Activated CD4-positive, alpha-beta T cell treated with anti-CD3 and anti-CD28 coated beads for 1 hour (primary cell): ENCODE data around the gene VN1R2.
A peak's percentile ranks its signal among the peaks of the same experiment; 100 is the strongest.
"Not testable (repeated sequence)": the region's sequence is repeated elsewhere in the genome, so short reads cannot be mapped to it uniquely, and the experiment has no call there.

Source experiments
- DNase-seq: peaks from one replicate; pipeline ENCODE4 v3.0.0-alpha.2; 2020

Gene VN1R2, protein sequence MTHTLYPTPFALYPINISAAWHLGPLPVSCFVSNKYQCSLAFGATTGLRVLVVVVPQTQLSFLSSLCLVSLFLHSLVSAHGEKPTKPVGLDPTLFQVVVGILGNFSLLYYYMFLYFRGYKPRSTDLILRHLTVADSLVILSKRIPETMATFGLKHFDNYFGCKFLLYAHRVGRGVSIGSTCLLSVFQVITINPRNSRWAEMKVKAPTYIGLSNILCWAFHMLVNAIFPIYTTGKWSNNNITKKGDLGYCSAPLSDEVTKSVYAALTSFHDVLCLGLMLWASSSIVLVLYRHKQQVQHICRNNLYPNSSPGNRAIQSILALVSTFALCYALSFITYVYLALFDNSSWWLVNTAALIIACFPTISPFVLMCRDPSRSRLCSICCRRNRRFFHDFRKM

DNA sequence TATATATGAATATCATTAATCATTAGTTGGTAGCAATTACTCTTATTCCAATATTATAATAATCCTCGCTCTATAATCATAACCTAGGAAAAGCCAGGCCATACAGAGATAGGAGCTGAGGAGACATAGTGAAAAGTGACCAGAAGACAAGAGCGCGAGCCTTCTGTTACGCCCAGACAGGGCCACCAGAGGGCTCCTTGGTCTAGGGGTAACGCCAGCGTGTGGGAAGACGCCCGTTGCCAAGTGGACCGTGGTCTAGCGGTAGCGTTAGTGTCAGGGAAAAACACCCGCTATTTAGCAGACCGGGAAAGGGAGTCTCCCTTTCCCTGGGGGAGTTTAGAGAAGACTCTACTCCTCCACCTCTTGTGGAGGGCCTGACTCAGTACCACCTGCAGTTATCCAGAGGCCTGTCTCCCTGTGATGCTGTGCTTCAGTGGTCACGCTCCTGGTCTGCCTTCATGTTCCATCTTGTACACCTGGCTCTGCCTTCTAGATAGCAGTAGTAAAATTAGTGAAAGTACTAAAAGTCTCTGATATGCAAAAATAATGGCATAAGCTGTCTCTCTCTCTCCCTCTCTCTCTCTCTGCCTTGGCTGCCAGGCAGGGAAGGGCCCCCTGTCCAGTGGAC lies at the start of gene VN1R2:
Gene VN1R2, plus strand, starts transcription at position 578 of the 628 bp plus-strand sequence. CDS start 84 bp downstream, outside the sequence.
- not testable (repeated sequence) for DNase-seq

DNA sequence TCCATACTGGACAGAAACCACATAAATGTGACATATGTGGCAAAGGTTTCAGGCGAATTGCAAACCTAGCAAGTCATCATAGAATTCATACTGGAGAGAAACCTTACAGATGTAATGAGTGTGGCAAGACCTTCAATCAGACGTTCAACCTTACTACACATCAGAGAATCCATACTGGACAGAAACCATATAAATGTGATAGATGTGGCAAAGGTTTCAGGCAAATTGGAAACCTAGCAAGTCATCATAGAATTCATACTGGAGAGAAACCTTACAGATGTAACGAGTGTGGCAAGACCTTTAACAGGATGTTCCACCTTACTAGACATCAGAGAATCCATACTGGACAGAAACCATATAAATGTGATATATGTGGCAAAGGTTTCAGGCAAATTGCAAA lies 46.5 kb upstream of the VN1R2 start:
- DNase-seq, result not testable (repeated sequence)

DNA sequence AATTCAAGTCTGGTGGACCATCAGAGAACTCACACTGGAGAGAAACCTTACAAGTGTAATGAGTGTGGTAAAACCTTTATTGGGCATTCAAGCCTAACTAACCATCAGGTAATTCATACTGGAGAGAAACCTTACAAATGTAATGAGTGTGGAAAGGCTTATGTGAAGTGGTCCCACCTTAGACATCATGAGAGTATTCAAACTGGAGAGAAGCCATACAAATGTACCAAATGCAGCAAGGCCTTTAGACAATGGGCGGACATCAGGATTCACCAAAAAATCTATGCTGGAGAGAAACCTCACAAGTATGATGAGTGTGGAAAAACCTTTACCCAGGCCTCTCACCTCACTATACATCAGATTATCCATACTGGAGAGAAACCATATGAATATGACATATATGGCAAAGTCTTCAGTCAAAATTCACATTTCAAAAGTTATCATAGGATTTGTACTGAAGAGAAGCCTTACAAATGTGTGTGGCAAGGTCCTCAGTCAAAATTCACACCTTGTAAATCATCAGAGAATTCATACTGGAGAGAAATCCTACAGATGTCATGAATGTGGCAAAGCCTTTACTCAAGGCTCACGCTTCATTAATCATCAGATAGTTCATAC lies 45.3 kb upstream of the VN1R2 start:
- no peak for DNase-seq

GRCh38 chr19:53222716-53223115 lies 35.4 kb upstream of the VN1R2 start:
- DNase-seq, result not testable (repeated sequence)

- no peak for DNase-seq
Observed at GRCh38 chr19:53224606-53225005, 33.5 kb upstream of the VN1R2 start.

DNA sequence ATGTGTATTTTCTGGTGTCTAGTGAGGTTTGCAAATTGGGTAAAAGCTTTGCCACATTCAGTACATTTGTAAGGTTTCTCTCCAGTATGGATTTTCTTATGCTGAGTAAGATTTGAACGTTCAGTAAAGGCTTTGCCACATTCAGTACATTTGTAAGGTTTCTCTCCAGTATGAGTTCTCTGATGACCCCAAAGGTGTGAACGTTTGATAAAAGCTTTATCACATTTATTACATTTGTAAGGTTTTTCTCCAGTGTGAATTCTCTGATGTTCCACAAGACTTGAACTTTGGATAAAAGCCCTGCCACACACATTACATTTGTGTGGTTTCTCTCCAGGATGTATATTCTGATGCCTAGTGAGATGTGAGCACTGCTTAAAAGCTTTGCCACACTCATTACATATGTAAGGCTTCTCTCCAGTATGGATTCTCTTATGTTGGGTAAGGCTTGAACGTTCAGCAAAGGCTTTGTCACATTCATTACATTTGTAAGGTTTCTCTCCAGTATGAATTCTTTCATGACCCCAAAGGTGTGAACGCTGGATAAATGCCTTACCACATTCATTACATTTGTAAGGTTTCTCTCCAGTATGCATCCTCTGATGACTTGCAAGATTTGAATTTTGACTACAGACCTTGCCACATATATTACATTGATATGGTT lies 20.8 kb upstream of the VN1R2 start:
- no peak for DNase-seq

DNA sequence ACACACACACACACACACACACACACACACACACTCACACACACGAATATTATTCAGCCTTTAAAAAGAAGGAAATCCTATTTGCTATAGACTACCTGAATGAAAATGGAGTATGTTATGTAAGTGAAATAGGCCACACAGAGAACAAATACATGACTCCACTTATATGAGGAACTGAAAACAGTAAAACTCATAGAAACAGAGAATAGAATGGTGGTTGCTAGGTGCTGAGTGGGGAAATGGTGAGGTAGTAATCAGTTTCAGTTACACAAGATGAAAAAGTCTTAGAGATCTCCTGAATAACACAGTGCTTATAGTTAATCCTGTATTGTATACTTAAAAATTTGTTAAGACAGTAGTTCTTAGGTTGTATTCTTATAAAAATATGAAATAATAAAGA lies 11.6 kb upstream of the VN1R2 start:
- DNase-seq, result no peak

DNA sequence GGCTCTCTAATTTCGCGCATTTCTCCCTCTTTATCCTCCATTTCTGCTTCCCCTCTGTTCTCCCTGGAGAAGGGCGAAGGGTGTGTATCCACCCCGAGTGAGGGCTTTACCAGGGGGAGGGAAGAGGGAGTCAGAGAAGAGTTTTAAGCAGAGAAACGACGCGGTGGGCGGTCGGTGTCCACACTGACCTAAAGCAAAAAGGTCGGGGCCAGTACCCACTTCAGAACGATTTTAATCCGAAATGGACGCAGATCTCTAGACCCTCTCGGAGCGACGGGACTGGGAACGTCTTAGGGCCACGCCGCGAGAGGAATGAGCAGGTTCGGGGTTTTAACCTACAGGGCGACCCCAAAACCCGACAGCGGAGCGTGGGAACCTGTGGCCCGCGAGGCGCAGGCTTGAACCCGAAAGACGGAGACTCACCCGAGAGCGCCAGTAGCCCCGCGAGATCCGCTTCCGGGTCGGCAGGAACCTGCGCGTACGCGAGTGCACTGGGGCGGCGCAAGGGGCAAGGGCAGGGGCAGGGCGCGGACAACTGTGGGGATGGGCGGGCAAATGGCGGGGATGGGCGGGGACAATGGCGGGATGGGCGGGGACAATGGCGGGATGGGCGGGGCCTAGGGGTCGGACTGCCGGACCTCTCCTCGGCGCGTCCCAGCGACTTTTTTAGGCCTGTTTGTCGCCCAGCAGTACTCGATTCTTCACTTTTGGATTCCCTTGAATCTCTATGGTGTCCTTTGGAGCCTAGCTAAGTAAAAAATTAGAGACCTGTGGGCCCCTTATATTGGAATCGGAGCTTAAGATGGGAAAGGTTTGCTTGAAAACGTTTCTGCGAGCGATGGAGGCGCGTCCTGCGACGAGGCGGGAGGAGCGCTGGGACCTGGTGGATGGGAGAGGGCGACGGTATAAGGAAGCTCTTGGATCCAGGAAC lies 3.4 kb upstream of the VN1R2 start, which contains the start of gene ZNF677:
Gene ZNF677, minus strand, starts transcription at position 463 of the 931 bp plus-strand sequence. CDS start 3,323 bp downstream, outside the sequence.
- DNase-seq, result peak; percentile 66

DNA sequence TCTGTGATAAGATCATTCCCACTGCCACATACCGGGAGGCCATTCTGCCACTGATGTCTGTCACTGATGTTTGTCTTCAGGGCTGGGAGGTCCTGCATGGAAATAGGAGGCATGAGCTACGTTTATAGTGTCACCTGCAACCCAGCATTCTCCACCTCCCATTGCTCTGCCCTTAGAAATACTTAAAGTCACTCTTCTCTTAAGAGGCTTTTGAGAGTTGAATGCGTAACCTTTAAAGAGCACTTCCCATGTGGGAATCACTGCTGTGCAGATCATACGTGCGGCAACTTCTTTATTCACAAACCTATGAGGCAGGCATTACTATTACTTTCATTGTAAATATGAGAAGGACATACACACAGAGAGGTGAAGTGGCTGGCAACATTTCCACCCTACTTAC lies 9.5 kb downstream of the VN1R2 start, which contains the start of gene VN1R4:
Gene VN1R4, minus strand, starts transcription at position 101 of the 400 bp plus-strand sequence. Its CDS starts 58 bp downstream, at position 43.
- not testable (repeated sequence) for DNase-seq

DNA sequence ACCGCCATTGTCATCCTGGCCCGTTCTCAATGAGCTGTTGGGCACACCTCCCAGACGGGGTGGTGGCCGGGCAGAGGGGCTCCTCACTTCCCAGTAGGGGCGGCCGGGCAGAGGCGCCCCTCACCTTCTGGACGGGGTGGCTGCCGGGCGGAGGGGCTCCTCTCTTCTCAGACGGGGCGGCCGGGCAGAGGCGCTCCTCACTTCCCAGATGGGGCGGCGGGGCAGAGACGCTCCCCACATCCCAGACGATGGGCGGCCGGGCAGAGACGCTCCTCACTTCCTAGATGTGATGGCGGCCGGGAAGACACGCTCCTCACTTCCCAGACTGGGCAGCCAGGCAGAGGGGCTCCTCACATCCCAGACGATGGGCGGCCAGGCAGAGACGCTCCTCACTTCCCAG lies 11.8 kb downstream of the VN1R2 start:
- not testable (repeated sequence) for DNase-seq

GRCh38 chr19:53272044-53272443 lies 14.0 kb downstream of the VN1R2 start:
- no peak for DNase-seq

- DNase-seq, result no peak
Observed at GRCh38 chr19:53275480-53275879, 17.4 kb downstream of the VN1R2 start.

DNA sequence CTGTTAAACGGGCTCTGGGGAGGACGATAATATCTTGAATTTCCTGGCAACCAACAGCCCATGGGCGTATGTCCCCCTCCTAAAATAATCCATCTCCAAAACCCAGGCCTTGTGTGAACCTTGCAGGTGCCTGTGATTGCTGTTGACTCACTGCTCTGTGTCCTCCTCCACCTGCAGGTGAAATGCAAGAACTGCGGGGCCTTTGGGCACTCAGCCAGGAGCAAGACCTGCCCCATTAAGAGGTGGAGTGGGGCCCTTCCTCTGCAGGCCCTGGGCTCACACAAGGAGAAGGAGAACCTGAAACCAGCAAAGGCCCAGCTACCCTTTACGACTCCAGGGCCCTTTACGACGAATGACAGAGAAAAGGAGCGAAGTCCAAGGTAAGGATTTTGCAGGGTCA lies 23.9 kb downstream of the VN1R2 start:
- DNase-seq, result not testable (repeated sequence)

- DNase-seq, result no peak
Observed at GRCh38 chr19:53285087-53285486, 27.0 kb downstream of the VN1R2 start.

DNA sequence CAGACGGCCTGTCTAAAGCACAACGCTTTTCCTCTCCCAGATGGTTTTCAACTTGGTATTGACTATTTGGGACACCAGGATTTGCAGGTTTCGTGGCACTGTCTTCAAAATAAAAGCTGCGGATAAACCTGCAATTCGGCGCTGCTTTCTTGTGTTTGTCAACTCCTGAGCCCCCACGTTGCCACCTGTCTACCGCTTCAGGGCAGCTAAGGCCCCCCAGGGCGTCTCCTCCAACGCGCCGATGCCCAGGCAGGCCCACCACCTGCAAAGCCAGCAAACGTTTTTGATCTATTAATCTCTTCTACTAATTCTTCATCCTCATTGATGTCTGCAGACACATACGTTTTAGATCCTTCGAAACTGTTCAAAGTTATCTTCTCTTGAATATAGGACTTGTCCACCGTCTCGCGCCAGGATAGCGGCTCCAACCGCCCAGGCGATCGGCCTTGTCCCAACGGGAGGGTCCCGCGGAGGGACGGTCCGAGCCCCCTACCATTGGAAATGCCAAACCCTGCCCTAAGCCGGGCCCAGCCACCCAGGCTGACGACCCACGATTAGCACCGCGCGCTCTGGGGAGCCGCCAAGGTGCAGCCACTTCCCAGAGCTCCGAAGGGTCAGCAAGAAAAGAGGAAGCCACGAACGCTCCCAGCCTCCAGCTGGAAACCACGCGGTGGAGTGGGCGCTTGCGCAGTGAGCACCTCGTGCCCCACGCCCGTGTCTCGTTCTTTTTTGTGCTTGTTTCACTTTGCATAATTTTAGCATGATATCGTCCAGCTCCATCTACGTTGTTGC lies 32.9 kb downstream of the VN1R2 start:
- DNase-seq, result no peak

DNA sequence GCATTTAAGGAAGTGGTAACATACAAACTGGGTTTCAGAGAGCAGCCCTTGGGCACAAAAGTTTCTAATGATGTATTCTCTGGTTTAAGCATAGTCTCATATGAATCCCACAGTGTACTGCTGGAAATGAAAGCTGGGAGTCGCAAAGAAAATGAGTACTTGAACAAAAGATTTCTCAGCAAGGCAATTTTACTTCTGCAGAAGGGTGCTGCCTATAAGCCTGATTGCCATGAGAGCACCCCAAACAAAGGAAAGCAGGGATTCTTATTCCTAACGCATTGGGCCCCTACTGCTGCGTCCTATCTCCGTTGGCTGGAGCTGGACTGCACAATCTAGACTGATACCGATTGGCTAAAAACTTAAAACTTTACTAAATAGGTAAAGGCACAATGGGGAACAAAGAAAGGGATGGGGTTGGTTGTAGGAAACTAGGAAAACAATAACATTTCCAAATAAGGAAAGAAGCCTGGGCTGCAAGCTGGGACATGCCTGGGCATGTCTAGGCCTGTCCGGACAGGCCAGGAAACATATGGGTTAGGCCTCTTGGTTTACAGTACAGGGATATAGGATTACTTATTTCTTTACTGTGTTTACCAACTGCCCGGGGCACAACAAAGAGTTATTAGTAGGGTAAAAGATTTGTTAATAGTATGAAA lies 36.8 kb downstream of the VN1R2 start:
- no peak for DNase-seq

- not testable (repeated sequence) for DNase-seq
Observed at GRCh38 chr19:53301341-53301740, 43.2 kb downstream of the VN1R2 start.

GRCh38 chr19:53308339-53308811 lies 50.3 kb downstream of the VN1R2 start:
- no peak for DNase-seq
